HUDEP-2 (cell line): Measurements from ENCODE around the gene FHL1.
A peak's percentile ranks its signal among the peaks of the same experiment; 100 is the strongest.
"Not testable (repeated sequence)": the region's sequence is repeated elsewhere in the genome, so short reads cannot be mapped to it uniquely, and the experiment has no call there.

Experiments used
- DNase-seq, 76 experiments: peaks; one replicate each; lab custom pipeline; 2025; ENCODE audit not compliant: unreplicated experiment in 76 of 76; lab: John Stamatoyannopoulos, UW

FHL1 gene

DNA sequence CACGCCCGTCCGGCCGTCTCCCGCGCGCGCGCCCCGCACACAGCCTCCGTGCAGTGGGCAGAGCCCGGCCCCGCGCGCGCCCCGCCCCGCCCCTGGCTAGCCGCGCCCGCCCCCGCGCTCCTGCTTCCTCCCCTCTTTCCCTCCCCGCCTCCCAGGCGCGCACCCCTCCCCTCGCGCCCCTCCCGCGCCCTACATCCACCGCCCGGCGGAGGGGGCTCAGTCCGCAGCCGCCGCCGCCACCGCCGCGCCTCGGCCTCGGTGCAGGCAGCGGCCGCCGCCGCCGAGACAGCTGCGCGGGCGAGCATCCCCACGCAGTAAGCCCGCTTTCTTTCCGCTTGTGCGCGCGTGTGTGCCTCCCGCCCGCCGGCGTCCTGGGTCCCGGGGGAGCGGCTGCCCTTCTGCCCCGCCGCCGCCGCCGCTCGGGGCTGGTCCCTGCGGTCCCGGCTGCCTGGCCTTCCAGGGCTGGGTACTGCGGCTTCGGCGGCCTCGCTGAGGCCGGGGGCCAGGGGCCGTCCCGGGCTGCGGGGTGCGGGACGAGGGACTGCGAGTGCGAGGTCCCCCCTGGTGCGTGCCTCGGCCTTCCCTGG, at the start of gene FHL1:
TSS of gene FHL1 (plus strand) at position 219 of the 587 bp plus-strand sequence.
- DNase-seq, result peak in 3 of 76 experiments; percentile 0 to 4 (median 2)

DNA sequence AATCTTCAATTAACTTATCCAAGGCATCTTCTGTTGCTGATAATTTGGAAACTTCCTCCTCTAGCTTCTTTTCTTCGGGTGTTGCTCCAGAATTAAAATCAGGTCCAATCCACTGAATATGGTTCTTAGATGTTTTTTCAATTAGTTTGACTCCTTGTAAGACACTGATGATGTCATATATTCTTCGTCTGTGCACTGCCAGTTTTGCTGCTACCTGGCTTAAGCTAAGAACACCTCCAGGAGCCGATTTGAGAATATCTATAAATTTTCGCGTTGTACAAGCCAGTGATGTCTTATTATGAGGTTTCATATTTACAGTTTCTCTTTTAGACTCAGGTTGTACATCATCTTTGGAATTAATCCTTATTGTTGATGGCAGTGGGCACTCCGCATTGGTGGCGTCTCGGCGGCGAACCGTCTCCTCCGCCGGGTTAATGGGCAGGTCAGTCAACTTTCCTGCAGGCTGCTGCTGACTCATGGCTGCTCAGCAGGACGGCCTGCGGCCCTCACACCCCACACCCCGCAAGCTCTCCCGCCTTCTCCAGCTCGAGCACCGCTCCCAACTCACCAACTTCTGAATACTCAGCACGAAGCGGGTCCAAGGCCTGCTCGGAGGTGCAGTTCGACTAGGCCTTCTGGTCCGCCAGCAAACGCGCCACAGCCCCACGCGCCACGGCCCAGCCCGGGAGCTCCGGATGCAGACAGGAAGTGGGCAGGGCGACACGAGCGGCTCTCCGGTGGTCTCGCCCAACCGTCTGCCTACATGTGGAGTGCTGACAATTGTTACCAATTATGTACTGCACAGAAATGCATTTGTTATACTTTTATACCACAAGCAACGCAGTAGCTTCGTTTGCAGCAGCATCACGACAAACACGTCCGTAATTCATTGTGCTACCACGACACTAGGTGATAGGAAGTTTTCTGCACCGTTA, 49.2 kb upstream of the FHL1 start:
- no peak for DNase-seq

DNA sequence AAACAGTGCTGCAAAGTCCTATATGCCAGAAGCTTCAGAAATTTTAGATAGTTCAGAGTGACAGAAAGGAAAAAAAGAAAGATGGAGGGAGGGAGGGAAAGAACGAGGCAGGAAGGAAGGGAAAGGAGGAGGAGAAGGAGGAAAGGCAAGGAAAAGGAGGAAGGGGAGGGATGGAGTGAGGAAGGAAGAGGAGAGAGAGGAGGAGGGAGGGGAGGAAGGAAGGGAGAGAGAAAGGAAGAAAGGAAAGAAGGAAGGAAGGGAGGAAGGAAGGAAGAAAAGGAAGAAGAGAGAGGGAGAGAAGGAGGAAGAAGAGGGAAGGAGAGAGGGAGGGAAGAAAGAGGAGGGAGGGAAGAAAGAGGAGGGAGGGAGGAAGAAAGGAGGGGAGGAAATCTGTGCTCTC, 42.4 kb upstream of the FHL1 start:
- no peak for DNase-seq

DNA sequence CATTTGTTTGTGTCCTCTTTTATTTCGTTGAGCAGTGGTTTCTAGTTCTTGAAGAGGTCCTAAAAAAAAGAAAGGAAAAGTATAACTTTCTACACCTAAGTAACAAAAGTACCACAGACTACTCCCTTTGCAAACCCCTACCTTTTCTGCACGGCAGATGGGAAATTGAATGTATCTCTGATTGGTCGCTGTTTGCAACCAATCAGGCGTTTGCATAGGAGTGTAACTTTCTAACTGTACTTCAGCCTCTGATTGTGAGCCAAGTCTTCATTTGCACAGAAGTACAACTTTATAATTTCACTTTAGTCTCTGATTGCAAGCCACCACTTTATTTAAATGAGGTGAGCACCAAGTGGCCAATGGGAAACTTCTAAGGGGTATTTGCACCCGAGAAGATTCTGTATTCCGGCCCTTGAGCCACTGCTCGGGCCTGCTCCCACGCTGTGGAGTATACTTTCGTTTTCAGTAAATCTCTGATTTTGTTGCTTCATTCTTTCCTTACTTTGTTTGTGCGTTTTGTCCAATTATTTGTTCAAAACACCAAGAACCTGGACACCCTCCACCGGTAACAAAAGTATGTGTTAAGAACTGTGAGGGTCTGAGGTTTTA, 40.3 kb upstream of the FHL1 start:
- no peak for DNase-seq

DNA sequence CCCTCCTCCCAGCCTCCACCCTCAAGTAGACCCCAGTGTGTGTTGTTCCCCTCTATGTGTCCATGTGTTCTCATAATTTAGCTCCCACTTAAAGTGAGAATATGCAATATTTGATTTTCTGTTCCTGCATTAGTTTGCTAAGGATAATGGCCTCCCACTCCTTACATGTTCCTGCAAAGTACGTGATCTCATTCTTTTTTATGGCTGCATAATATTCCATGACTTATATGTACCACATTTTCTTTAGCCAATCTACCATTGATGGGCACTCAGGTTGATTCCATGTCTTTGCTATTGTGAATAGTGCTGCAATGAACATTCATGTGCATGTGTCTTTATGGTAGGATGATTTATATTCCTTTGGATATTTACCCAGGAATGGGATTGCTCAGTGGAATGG, 38.4 kb upstream of the FHL1 start:
- not testable (repeated sequence) for DNase-seq

DNA sequence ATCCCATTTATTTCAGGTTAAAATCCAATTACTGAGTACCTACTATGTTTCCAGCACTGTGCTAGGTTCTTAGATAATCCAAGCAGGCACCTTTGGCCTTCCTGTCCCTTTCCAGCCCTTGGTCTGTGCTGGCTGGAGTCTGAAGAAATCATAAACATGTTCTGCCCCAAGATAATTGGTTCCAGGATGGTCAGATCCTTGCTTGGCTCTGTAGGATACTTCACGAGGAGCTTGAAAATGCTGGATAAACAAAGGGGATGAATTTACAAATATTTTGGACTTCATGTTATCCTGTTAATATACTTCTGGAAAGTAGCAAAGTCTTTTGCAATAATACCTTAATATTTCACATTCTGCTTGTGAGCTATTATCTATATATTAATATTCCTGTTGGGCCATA, 35.0 kb upstream of the FHL1 start:
- no peak for DNase-seq

DNA sequence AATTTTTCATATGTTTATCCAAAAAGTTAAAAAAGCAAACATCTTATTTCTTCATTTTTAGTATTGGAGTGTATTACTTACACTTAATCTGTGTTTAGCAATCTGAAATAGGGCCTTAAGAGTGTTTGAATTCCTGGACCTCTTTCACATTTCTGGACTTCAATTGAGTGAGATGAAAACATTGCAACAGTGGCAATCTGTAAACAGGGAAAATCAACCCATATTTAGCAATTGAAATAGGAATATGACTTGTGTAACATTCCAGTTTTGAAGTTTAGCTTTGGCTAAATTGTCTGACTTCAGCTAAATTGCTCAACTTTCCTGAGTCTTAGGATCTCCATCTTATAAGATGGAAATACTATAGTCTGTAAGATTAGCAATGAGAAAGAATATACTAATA, 34.6 kb upstream of the FHL1 start:
- DNase-seq, result no peak

DNA sequence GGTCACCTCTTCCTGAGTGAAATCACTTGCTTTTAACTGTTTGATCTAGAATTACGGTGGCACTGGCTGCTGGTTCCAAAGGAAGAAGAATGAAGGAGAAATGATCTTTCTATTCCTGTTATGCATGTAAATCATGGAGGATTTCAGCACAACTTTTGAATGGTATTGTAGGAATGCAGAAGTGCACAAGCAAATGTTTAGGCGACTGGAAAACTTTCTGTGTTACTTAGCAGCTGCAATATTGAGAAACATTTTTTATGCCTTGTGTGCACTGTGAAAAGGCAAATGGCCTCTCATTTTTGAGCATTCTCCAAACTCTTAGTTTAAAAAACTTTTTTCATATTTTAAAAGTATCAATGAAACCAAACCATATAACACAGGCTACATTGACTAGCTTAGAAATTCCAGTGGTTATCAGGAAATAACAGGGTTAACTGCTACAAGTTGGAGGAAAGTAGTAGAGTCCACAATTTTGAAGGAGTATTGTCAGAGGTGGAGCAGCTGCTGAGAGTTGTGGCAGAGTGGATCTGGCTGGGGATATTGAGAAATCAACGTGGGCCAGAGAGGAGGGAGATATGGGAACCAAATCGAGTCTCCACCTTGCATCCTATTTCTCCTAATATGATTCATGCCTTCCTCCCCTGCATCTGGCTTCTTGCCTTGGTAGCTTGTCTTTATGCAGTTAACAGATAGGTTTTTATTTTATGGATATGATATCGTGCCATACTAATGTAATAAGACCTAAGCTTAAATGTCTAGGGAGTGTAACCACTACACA, 32.0 kb upstream of the FHL1 start:
- DNase-seq, result no peak

DNA sequence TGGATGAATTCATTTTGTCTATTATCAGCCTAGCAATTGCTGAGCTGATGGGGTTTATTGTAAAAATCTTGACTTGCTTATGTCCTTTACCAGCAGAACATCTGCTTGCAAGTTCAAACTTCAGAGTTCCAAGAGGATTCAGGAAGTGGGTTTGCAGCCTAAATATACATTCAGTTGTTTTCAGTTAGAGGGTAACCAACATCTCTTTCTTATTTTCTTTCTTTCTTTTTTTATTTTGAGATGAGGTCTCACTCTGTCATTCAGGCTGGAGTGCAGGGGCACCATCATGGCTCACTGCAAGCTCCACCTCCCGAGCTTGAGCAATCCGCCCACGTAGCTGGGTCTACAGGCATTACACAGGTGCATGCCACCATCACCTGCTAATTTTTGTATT, 31.4 kb upstream of the FHL1 start:
- DNase-seq, result no peak

DNA sequence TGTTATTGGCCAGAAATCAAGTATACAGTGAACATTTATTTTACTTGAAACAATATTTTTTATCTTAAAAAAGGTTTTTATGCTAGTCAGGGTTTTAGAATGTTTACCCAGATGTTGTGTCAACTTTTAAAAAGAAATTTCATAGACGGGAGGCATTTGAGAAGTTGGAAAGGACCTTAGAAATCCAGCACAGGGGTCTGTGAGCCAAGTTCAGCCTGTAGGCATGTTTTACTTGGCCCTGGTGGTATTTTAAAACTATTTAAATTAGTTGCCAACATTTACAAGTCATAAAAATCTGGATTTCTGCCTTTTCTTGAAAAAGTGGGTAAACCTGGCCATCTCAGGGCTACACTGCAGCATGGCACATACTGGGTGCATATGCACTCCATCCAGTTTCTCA, 25.5 kb upstream of the FHL1 start:
- DNase-seq, result no peak

DNA sequence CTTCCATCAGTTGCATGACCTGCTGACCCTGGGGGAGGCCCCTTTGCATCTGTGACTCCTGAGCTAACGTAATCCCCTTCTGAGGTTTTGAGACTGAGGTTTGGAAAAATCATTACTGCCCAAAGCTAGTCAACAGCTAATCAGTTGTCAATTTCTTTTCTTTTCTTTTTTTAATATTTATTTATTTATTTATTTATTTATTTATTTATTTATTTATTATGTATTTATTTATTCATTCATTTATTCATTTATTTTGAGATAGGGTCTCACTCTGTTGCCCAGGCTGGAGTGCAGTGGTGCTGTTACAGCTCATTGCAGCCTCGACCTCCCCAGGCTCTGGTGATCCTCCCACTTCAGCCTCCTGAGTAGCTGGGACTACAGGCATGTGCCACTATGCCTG, 25.1 kb upstream of the FHL1 start:
- no peak for DNase-seq

DNA sequence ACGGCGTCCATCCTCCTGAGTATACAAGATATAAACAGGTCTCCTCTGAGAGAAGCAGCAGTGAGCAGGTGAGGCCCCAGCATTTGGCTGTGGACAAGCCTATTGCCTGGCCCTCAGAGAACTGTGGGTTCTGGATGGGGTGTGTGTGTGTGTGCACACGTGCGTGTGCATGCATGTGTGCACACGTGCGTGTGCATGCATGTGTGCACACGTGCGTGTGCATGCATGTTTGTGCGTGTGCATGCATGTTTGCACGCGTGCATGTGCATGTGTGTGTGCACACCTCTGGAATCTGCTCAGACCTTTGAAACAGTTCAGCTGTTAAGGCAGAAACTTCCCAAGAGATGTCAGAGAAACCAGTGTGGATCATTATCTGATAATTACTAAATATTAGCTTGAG, 22.2 kb upstream of the FHL1 start:
- no peak for DNase-seq

DNA sequence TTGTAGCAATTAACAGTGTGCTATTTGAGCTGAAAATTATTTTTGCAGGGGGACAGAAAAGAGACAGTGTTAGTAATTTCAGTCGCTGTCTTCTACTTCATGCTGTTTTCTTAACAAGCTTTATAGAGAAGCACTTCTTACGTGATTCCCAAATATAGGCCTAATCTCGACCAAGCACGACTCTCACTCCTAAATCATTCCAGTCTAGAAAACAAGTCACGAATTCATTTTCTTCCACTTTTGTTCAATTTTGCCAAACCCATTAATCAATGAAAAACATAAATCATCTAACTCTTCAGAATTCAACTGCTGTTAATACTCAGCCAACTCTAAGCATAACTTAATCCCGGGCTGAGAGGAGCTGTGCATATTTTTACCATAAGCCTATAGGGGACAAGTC, 21.0 kb upstream of the FHL1 start:
- no peak for DNase-seq

DNA sequence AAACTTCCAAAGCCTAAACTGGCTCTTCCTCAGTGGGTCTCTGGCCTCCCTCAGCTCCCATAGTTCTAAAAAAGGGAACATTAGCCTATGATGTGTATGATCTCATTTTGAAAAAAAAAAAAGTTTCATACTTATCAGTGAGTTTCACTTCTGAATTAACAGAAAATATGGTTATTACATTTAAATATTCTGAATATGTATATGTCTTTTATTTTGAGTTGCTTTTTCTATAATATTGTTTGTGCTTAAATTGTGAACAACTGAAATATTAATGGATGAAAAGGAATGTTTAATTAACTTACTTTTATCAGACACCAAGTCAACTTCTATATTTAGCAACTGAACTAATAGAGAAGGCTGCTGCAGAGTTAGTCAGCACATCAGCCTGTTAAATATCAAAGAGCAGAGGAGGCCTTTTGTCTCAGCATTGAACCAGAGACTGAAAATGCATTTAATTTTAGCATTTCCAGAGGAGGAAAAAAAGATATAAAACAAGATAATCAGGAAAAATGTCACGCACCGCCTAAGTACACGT, 20.4 kb upstream of the FHL1 start:
- DNase-seq, result no peak

DNA sequence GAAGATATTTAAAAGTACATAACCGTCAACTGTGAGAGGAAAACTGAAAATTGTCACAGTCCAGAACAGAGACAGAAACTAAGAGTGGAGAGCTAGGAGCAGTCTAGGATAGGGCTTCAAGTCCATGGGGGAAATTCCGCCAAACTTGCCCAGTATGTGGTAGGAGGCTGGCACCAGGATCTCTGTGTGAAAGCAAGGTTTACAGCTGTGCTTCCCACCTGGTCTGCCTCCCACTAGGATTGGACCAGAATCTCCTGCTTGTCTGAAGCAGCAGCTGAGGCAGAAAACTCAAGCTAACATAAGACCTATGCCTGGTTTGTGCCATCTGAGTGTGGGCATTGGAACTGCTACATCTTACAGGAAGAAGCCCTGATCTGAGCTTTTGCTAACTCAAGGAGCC, 18.6 kb upstream of the FHL1 start:
- DNase-seq, result no peak

DNA sequence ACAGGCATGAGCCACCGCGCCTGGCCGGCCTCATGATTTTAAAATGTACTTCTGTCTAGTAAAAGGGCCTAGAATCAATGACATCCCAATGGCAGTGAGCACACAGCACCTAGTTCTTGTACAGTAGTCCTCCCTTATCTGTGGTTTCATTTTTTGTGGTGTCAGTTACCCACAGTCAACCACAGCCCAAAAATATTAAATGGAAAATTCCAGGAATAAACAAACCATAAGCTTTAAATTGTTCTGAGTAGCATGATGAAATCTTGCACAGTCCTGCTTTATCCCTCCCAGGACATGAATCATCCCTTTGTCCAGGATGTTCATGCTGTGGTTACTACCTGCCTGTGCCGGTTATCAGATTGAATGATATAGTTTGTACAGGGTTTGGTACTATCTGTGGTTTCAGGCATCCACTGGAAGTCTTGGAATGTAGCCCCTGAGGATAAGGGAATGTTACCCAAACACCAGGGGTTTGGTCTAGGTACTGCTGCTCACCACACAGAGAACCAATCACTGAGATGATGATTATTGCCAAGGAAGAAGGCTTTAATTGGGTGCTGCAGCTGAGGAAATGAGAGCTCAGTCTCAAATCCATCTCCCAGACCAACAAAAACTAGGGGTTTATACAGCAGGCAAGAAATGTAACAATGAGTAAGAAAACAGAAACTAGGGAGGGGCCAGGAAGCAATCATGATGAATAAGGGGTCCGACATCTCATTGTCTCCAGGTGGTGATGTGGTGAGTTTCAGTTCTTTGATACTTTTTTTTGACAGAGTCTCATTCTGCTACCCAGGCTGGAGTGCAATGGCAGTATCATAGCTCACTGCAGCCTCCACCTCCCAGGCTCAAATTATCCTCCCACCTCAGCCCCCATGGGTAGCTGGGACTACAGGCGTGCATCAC, 16.2 kb upstream of the FHL1 start:
- no peak for DNase-seq

DNA sequence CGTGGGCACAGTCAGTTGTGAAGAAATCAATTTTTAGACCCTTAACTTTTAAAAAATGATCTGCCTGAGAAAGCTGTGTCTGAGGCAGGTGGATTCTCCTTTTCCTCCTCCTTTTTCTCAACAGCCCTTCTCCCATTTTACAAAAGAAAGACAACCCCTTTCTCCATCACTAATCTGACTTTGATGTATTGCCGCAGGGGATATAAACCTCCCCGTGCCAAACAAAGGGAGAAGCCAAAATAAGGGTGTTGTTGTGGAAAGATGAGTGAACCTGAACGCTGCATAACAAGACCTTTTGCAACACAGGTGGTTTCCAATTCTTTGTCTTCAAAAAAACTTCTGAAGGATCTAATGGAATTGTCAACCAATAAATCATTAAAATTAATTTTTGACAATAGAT, 8.4 kb upstream of the FHL1 start:
- no peak for DNase-seq

DNA sequence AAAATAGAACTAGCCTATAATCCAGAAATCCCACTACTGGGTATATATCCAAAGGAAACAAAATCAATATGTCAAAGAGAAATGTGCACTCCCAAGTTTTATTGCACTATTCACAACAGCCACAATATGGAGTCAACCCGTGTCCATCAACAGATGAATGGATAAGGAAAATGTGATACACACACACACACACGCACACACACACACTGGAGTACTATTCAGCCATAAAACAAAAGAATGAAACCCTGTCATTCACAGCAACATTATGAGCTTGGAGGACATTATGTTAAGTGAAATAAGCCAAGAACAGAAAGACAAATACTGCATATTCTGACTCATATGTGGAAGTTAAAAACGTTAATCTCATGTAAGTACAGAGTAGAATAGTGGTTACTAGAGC, 5.8 kb upstream of the FHL1 start:
- DNase-seq, result no peak

DNA sequence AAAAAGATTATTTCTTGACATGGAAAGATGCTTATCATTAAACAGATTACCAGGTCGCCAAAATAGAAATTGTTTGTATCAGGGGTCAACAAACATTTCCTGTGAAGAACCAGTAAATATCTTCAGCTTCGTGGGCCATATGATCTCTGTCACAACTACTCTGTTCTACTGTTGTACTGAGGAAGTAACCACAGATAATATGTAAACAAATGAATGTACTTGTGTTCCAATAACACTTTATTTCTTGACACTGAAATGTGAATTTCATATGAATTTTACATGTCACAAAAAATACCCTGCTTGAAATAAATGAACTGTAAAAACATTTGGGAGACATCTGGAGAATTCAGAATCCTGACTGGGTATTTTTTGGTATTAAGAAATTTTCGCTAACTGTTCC, 4.7 kb upstream of the FHL1 start:
- no peak for DNase-seq

DNA sequence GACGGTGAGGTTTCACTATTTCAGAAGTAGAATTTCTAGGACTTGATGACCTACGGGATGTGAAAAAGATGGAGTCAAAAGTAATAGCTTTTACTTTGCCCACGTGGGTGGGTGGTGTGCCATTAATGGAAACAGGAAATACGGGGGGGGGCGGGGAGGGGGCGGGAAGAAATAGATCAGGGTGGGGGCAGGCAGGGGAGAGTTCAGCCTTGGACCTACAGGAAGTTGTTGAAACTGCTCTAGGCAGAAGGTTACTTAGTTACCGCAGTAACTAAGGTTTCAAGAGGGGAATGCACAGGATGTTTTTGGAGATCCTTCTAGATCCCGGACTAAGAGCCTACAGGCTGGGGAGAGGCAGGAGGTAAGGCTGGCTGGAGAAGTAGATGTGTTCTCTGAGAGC, 3.6 kb upstream of the FHL1 start:
- no peak for DNase-seq
